HepG2 (cell line): ENCODE data around the gene ATRAID. TPM values are rescaled to one million over a fixed set of nuclear protein-coding genes. Genes with fewer than 3 reads are reported as not detected.

ENCODE experiments used
- HIVEP1 ChIP-seq: sonication (generic); formaldehyde crosslinking; IDR thresholded peaks from 2 replicates; pipeline ENCODE4 v1.4.0; 2020; ENCODE audit warnings: mild to moderate bottlenecking, missing genetic modification reagents
- HOXA7 ChIP-seq: sonication (generic); formaldehyde crosslinking; IDR thresholded peaks from 2 replicates; pipeline ENCODE4 v1.8.1; 2022; ENCODE audit warnings: mild to moderate bottlenecking, missing genetic modification reagents, moderate library complexity
- NBN ChIP-seq: fragments of 450-650 bp; conservative IDR thresholded peaks from 2 replicates; pipeline ENCODE4 v1.6.1; 2017
- SOX13 ChIP-seq, 3 experiments: fragments of 450-650 bp in 1 of 3; sonication (generic) in 1 of 3; formaldehyde crosslinking in 1 of 3; IDR thresholded peaks in 2 of 3; conservative IDR thresholded peaks in 1 of 3; 2 replicates each; pipeline versions ENCODE4 v1.5.0 to v1.6.1; 2016 to 2020; ENCODE audit warnings: antibody characterized with exemption in 1 of 3, mild to moderate bottlenecking in 1 of 3, missing compliant biosample characterization in 1 of 3, missing genetic modification reagents in 1 of 3, moderate library complexity in 1 of 3
- SP4 ChIP-seq: sonication (generic); formaldehyde crosslinking; IDR thresholded peaks from 2 replicates; pipeline ENCODE4 v1.8.1; 2023; ENCODE audit warnings: mild to moderate bottlenecking, missing genetic modification reagents
- STAG1 ChIP-seq: sonication (generic); formaldehyde crosslinking; IDR thresholded peaks from 2 replicates; pipeline ENCODE4 v1.4.0; 2020; ENCODE audit warnings: missing genetic modification reagents
- ZNF335 ChIP-seq: sonication (generic); formaldehyde crosslinking; IDR thresholded peaks from 2 replicates; pipeline ENCODE4 v1.4.0; 2020; ENCODE audit warnings: missing genetic modification reagents
- ZNF460 ChIP-seq: sonication (generic); formaldehyde crosslinking; IDR thresholded peaks from 2 replicates; pipeline ENCODE4 v1.5.1; 2020; ENCODE audit warnings: missing genetic modification reagents, mild to moderate bottlenecking, borderline replicate concordance
- ZNF781 ChIP-seq: sonication (generic); formaldehyde crosslinking; IDR thresholded peaks from 2 replicates; pipeline ENCODE4 v1.5.1; 2020; ENCODE audit warnings: borderline replicate concordance, mild to moderate bottlenecking, missing genetic modification reagents; ENCODE audit errors: not compliant biosample characterization
- polyA plus RNA-seq, 8 experiments: library from polyadenylated mRNA; depleted of rRNA in 3 of 8; stranded (reverse) in 7 of 8; unstranded in 1 of 8; fragments of >200 nt; fragmentation: Illumina TruSeq in 4 of 8; extraction: Trizol in 4 of 8; gene quantifications; 2 replicates each; pipeline versions ENCODE4 v1.2.1 to v1.2.3, GENCODE V29; 2011 to 2016; ENCODE audit warnings: low read depth in 4 of 8, missing spikeins in 1 of 8, mixed read lengths in 1 of 8; ENCODE audit not compliant: insufficient read depth in 1 of 8
- total RNA-seq, 5 experiments: library from RNA; depleted of rRNA; stranded (reverse); fragments of >200 nt; fragmentation: Illumina TruSeq; extraction: Trizol; gene quantifications; 2 replicates each; pipeline ENCODE4 v1.2.3, GENCODE V29; 2016; ENCODE audit warnings: low read depth in 1 of 5
- TF ChIP-seq, protein P1 (sequence below): sonication (generic); formaldehyde crosslinking; IDR thresholded peaks from 2 replicates; pipeline ENCODE4 v1.5.0; 2020; ENCODE audit warnings: mild to moderate bottlenecking, missing genetic modification reagents
- TF ChIP-seq, protein P2 (sequence below): sonication (generic); formaldehyde crosslinking; IDR thresholded peaks from 2 replicates; pipeline ENCODE4 v1.4.0; 2020; ENCODE audit warnings: missing genetic modification reagents, mild to moderate bottlenecking, borderline replicate concordance
- TF ChIP-seq, protein P3 (sequence below): sonication (generic); formaldehyde crosslinking; IDR thresholded peaks from 2 replicates; pipeline ENCODE4 v1.8.0; 2022; ENCODE audit warnings: missing genetic modification reagents, mild to moderate bottlenecking, borderline replicate concordance
- TF ChIP-seq, protein P4 (sequence below): sonication (generic); formaldehyde crosslinking; IDR thresholded peaks from 2 replicates; pipeline ENCODE4 v1.4.0; 2020; ENCODE audit warnings: low read depth, mild to moderate bottlenecking, missing genetic modification reagents
- TF ChIP-seq, protein P5 (sequence below): sonication (generic); formaldehyde crosslinking; IDR thresholded peaks from 2 replicates; pipeline ENCODE4 v1.4.0; 2020; ENCODE audit warnings: missing genetic modification reagents

ATRAID gene
- total and polyA plus RNA-seq, 2 of the 13 experiments (the other 11 are each of a cell fraction or from before 2014, with no cell fraction given) = 207 to 382 TPM

DNA sequence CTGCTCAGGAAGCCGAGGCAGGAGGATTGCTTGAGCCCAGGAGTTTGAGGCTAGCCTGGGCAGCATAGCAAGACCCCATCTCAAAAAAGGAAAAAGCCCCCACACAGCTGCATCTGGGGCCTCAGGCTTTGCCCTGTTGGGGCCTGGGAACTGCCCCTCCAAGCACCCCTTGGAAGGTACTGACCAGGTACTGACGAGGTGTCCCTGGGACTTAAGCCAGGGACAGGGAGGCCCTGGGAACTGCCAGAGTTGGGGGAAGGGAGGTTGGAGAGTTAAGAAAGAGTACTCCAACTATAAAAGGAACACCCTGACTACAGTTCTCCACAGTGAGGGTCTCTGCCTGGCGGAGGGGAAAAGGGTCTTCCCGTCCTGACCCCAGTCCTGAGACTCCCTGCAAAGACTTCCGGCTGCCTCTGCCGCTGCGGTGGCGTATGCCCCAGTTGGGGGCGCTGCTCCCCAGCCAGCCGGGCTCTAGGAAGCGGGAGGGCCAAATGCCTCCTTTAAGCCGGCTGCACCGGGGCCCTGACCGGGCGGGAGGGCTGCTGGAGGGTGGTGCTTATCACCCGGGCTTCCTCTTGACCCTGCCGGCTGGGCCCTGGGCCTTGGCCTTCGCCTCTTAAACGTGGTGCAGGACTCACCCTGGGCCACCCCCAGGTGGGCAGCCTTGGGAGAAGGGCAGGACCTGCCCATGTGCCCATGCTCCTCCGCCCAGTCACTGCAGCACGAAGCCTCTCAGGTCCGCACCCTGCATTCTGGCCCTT, 38.2 kb downstream of the ATRAID start (continued):
- TF ChIP-seq, protein P1, sequence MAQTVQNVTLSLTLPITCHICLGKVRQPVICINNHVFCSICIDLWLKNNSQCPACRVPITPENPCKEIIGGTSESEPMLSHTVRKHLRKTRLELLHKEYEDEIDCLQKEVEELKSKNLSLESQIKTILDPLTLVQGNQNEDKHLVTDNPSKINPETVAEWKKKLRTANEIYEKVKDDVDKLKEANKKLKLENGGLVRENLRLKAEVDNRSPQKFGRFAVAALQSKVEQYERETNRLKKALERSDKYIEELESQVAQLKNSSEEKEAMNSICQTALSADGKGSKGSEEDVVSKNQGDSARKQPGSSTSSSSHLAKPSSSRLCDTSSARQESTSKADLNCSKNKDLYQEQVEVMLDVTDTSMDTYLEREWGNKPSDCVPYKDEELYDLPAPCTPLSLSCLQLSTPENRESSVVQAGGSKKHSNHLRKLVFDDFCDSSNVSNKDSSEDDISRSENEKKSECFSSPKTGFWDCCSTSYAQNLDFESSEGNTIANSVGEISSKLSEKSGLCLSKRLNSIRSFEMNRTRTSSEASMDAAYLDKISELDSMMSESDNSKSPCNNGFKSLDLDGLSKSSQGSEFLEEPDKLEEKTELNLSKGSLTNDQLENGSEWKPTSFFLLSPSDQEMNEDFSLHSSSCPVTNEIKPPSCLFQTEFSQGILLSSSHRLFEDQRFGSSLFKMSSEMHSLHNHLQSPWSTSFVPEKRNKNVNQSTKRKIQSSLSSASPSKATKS (CRISPR knock-in tag) = no peak
- TF ChIP-seq, protein P2, sequence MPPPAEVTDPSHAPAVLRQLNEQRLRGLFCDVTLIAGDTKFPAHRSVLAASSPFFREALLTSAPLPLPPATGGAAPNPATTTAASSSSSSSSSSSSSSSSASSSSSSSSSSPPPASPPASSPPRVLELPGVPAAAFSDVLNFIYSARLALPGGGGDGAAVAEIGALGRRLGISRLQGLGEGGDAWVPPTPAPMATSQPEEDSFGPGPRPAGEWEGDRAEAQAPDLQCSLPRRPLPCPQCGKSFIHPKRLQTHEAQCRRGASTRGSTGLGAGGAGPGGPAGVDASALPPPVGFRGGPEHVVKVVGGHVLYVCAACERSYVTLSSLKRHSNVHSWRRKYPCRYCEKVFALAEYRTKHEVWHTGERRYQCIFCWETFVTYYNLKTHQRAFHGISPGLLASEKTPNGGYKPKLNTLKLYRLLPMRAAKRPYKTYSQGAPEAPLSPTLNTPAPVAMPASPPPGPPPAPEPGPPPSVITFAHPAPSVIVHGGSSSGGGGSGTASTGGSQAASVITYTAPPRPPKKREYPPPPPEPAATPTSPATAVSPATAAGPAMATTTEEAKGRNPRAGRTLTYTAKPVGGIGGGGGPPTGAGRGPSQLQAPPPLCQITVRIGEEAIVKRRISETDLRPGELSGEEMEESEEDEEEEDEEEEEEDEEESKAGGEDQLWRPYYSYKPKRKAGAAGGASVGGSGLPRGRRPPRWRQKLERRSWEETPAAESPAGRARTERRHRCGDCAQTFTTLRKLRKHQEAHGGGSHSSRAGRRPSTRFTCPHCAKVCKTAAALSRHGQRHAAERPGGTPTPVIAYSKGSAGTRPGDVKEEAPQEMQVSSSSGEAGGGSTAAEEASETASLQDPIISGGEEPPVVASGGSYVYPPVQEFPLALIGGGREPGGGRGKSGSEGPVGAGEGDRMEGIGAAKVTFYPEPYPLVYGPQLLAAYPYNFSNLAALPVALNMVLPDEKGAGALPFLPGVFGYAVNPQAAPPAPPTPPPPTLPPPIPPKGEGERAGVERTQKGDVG = no peak
- TF ChIP-seq HIVEP1 (CRISPR knock-in tag) (no peak), NBN (no peak), ZNF781 (CRISPR knock-in tag) (peak; percentile 69), SP4 (no peak; the same call in 1 of the 2 replicates), HOXA7 (CRISPR knock-in tag) (no peak), ZNF335 (CRISPR knock-in tag) (0 out of 2 replicates have a peak, but pooled peaks have one; percentile 45), ZNF460 (CRISPR knock-in tag) (no peak), STAG1 (CRISPR knock-in tag) (peak; percentile 91), SOX13 (IDR thresholded peaks at IDR 0.05) (no peak), SOX13 (CRISPR knock-in tag; conservative IDR thresholded peaks at IDR 0.05 in 1 of 2, IDR thresholded peaks at IDR 0.05 in 1 of 2) (0 out of 4 replicates have a peak, but pooled peaks of 1 of the 2 experiments have one; percentile 48)
- TF ChIP-seq, protein P3, sequence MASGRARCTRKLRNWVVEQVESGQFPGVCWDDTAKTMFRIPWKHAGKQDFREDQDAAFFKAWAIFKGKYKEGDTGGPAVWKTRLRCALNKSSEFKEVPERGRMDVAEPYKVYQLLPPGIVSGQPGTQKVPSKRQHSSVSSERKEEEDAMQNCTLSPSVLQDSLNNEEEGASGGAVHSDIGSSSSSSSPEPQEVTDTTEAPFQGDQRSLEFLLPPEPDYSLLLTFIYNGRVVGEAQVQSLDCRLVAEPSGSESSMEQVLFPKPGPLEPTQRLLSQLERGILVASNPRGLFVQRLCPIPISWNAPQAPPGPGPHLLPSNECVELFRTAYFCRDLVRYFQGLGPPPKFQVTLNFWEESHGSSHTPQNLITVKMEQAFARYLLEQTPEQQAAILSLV (CRISPR knock-in tag) = no peak
- TF ChIP-seq, protein P4, sequence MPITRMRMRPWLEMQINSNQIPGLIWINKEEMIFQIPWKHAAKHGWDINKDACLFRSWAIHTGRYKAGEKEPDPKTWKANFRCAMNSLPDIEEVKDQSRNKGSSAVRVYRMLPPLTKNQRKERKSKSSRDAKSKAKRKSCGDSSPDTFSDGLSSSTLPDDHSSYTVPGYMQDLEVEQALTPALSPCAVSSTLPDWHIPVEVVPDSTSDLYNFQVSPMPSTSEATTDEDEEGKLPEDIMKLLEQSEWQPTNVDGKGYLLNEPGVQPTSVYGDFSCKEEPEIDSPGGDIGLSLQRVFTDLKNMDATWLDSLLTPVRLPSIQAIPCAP (CRISPR knock-in tag) = no peak
- TF ChIP-seq, protein P5, sequence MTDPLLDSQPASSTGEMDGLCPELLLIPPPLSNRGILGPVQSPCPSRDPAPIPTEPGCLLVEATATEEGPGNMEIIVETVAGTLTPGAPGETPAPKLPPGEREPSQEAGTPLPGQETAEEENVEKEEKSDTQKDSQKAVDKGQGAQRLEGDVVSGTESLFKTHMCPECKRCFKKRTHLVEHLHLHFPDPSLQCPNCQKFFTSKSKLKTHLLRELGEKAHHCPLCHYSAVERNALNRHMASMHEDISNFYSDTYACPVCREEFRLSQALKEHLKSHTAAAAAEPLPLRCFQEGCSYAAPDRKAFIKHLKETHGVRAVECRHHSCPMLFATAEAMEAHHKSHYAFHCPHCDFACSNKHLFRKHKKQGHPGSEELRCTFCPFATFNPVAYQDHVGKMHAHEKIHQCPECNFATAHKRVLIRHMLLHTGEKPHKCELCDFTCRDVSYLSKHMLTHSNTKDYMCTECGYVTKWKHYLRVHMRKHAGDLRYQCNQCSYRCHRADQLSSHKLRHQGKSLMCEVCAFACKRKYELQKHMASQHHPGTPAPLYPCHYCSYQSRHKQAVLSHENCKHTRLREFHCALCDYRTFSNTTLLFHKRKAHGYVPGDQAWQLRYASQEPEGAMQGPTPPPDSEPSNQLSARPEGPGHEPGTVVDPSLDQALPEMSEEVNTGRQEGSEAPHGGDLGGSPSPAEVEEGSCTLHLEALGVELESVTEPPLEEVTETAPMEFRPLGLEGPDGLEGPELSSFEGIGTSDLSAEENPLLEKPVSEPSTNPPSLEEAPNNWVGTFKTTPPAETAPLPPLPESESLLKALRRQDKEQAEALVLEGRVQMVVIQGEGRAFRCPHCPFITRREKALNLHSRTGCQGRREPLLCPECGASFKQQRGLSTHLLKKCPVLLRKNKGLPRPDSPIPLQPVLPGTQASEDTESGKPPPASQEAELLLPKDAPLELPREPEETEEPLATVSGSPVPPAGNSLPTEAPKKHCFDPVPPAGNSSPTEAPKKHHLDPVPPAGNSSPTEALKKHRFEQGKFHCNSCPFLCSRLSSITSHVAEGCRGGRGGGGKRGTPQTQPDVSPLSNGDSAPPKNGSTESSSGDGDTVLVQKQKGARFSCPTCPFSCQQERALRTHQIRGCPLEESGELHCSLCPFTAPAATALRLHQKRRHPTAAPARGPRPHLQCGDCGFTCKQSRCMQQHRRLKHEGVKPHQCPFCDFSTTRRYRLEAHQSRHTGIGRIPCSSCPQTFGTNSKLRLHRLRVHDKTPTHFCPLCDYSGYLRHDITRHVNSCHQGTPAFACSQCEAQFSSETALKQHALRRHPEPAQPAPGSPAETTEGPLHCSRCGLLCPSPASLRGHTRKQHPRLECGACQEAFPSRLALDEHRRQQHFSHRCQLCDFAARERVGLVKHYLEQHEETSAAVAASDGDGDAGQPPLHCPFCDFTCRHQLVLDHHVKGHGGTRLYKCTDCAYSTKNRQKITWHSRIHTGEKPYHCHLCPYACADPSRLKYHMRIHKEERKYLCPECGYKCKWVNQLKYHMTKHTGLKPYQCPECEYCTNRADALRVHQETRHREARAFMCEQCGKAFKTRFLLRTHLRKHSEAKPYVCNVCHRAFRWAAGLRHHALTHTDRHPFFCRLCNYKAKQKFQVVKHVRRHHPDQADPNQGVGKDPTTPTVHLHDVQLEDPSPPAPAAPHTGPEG = peak; percentile 70; the same call in 1 of the 2 replicates
